GM23338 (cell line): ENCODE measurements around the gene OLIG3. TPM values are rescaled to one million over a fixed set of nuclear protein-coding genes. Genes with fewer than 3 reads are reported as not detected.

ENCODE experiments used
- EZH2 ChIP-seq: fragments of 200-600 bp; sonication (generic); IDR thresholded peaks from one replicate; pipeline ENCODE4 v1.8.0; 2017; ENCODE audit warnings: antibody characterized with exemption, mild to moderate bottlenecking, low read depth; ENCODE audit not compliant: unreplicated experiment
- EZH2phosphoT487 ChIP-seq: fragments of 200-600 bp; sonication (generic); IDR thresholded peaks from one replicate; pipeline ENCODE4 v1.8.1; 2018; ENCODE audit warnings: antibody characterized with exemption; ENCODE audit not compliant: unreplicated experiment
- JUNB ChIP-seq: IDR thresholded peaks from one replicate; pipeline ENCODE4 v1.6.1; 2016; ENCODE audit warnings: antibody characterized with exemption; ENCODE audit not compliant: unreplicated experiment
- NANOG ChIP-seq: IDR thresholded peaks from 2 replicates; pipeline ENCODE4 v1.6.1; 2016; ENCODE audit warnings: antibody characterized with exemption, borderline replicate concordance
- POLR2AphosphoS5 ChIP-seq: IDR thresholded peaks from 2 replicates; pipeline ENCODE4 v1.6.1; 2016; ENCODE audit warnings: antibody characterized with exemption, low read depth
- STAT1 ChIP-seq: IDR thresholded peaks from one replicate; pipeline ENCODE4 v1.6.1; 2016; ENCODE audit warnings: antibody characterized with exemption; ENCODE audit not compliant: unreplicated experiment
- polyA plus RNA-seq: library from polyadenylated mRNA; unstranded; fragments of >200 nt; fragmentation: Nextera tagmentation; extraction: Ambion mirVana; gene quantifications from 2 replicates; pipeline ENCODE4 v1.2.1, GENCODE V29; 2016
- total RNA-seq: library from RNA; depleted of rRNA; stranded (reverse); fragments of >200 nt; shearing (Covaris generic); gene quantifications from 2 replicates; pipeline ENCODE4 v1.2.3, GENCODE V29; 2014
- TF ChIP-seq, protein P1 (sequence below): fragments of 250-450 bp; sonication (Bioruptor Pico); IDR thresholded peaks from 2 replicates; pipeline ENCODE4 v1.5.0; 2020; ENCODE audit warnings: mild to moderate bottlenecking, moderate library complexity
- TF ChIP-seq, protein P2 (sequence below): IDR thresholded peaks from one replicate; pipeline ENCODE4 v1.6.1; 2018; ENCODE audit warnings: antibody characterized with exemption; ENCODE audit not compliant: unreplicated experiment
- TF ChIP-seq, protein P3 (sequence below), 2 experiments: fragments of 200-600 bp in 1 of 2; sonication (generic) in 1 of 2; conservative IDR thresholded peaks; 2 replicates each; pipeline versions ENCODE4 v1.5.1 to v1.6.1; 2016 to 2017; ENCODE audit warnings: antibody characterized with exemption in 2 of 2, low read depth in 2 of 2, mild to moderate bottlenecking in 2 of 2, moderate library complexity in 1 of 2

The OLIG3 gene
- total and polyA plus RNA-seq, 2 experiments from 2014 or later: 0.10 to 1.1 TPM

DNA sequence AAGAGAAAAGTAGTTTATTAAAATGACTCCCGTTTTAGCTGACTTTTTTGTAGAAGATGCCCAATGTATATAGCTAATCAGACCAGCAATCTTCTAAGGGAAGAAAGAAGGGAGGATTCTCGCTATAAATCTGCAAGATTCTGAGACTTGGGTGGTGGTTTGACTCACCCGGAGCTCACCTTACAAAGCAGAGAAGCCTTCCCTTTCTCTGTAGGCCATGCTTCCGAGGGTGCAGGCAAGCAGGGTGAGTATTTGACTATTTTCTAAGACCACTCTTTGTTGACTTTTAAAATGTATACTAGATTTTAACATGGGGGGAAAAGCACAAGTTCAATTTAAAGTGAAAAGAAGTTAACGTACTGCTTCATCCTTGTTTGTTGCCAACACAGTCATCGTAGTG lies 2.7 kb downstream of the OLIG3 start (continued):
- TF ChIP-seq, protein P1, sequence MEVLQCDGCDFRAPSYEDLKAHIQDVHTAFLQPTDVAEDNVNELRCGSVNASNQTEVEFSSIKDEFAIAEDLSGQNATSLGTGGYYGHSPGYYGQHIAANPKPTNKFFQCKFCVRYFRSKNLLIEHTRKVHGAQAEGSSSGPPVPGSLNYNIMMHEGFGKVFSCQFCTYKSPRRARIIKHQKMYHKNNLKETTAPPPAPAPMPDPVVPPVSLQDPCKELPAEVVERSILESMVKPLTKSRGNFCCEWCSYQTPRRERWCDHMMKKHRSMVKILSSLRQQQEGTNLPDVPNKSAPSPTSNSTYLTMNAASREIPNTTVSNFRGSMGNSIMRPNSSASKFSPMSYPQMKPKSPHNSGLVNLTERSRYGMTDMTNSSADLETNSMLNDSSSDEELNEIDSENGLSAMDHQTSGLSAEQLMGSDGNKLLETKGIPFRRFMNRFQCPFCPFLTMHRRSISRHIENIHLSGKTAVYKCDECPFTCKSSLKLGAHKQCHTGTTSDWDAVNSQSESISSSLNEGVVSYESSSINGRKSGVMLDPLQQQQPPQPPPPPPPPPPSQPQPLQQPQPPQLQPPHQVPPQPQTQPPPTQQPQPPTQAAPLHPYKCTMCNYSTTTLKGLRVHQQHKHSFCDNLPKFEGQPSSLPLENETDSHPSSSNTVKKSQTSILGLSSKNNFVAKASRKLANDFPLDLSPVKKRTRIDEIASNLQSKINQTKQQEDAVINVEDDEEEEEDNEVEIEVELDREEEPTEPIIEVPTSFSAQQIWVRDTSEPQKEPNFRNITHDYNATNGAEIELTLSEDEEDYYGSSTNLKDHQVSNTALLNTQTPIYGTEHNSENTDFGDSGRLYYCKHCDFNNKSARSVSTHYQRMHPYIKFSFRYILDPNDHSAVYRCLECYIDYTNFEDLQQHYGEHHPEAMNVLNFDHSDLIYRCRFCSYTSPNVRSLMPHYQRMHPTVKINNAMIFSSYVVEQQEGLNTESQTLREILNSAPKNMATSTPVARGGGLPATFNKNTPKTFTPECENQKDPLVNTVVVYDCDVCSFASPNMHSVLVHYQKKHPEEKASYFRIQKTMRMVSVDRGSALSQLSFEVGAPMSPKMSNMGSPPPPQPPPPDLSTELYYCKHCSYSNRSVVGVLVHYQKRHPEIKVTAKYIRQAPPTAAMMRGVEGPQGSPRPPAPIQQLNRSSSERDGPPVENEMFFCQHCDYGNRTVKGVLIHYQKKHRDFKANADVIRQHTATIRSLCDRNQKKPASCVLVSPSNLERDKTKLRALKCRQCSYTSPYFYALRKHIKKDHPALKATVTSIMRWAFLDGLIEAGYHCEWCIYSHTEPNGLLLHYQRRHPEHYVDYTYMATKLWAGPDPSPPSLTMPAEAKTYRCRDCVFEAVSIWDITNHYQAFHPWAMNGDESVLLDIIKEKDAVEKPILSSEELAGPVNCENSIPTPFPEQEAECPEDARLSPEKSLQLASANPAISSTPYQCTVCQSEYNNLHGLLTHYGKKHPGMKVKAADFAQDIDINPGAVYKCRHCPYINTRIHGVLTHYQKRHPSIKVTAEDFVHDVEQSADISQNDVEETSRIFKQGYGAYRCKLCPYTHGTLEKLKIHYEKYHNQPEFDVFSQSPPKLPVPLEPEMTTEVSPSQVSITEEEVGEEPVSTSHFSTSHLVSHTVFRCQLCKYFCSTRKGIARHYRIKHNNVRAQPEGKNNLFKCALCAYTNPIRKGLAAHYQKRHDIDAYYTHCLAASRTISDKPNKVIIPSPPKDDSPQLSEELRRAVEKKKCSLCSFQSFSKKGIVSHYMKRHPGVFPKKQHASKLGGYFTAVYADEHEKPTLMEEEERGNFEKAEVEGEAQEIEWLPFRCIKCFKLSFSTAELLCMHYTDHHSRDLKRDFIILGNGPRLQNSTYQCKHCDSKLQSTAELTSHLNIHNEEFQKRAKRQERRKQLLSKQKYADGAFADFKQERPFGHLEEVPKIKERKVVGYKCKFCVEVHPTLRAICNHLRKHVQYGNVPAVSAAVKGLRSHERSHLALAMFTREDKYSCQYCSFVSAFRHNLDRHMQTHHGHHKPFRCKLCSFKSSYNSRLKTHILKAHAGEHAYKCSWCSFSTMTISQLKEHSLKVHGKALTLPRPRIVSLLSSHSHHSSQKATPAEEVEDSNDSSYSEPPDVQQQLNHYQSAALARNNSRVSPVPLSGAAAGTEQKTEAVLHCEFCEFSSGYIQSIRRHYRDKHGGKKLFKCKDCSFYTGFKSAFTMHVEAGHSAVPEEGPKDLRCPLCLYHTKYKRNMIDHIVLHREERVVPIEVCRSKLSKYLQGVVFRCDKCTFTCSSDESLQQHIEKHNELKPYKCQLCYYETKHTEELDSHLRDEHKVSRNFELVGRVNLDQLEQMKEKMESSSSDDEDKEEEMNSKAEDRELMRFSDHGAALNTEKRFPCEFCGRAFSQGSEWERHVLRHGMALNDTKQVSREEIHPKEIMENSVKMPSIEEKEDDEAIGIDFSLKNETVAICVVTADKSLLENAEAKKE (CRISPR knock-in tag): no peak
- TF ChIP-seq, protein P2, sequence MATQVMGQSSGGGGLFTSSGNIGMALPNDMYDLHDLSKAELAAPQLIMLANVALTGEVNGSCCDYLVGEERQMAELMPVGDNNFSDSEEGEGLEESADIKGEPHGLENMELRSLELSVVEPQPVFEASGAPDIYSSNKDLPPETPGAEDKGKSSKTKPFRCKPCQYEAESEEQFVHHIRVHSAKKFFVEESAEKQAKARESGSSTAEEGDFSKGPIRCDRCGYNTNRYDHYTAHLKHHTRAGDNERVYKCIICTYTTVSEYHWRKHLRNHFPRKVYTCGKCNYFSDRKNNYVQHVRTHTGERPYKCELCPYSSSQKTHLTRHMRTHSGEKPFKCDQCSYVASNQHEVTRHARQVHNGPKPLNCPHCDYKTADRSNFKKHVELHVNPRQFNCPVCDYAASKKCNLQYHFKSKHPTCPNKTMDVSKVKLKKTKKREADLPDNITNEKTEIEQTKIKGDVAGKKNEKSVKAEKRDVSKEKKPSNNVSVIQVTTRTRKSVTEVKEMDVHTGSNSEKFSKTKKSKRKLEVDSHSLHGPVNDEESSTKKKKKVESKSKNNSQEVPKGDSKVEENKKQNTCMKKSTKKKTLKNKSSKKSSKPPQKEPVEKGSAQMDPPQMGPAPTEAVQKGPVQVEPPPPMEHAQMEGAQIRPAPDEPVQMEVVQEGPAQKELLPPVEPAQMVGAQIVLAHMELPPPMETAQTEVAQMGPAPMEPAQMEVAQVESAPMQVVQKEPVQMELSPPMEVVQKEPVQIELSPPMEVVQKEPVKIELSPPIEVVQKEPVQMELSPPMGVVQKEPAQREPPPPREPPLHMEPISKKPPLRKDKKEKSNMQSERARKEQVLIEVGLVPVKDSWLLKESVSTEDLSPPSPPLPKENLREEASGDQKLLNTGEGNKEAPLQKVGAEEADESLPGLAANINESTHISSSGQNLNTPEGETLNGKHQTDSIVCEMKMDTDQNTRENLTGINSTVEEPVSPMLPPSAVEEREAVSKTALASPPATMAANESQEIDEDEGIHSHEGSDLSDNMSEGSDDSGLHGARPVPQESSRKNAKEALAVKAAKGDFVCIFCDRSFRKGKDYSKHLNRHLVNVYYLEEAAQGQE: no peak
- TF ChIP-seq JUNB: no peak
- no peak for TF ChIP-seq POLR2AphosphoS5
- no peak for TF ChIP-seq EZH2phosphoT487
- no peak for TF ChIP-seq NANOG
- TF ChIP-seq, protein P3, sequence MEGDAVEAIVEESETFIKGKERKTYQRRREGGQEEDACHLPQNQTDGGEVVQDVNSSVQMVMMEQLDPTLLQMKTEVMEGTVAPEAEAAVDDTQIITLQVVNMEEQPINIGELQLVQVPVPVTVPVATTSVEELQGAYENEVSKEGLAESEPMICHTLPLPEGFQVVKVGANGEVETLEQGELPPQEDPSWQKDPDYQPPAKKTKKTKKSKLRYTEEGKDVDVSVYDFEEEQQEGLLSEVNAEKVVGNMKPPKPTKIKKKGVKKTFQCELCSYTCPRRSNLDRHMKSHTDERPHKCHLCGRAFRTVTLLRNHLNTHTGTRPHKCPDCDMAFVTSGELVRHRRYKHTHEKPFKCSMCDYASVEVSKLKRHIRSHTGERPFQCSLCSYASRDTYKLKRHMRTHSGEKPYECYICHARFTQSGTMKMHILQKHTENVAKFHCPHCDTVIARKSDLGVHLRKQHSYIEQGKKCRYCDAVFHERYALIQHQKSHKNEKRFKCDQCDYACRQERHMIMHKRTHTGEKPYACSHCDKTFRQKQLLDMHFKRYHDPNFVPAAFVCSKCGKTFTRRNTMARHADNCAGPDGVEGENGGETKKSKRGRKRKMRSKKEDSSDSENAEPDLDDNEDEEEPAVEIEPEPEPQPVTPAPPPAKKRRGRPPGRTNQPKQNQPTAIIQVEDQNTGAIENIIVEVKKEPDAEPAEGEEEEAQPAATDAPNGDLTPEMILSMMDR (conservative IDR thresholded peaks at IDR 0.05; ENCODE audit: low read depth in 2 of 2): no peak
- TF ChIP-seq STAT1: no peak
- TF ChIP-seq EZH2: no peak
